ENCODE data around the gene PDIK1L.

The PDIK1L gene

GRCh38 chr1:26160527-26161414, 49.1 kb downstream of the PDIK1L start:
- no peak for TF ChIP-seq CTCF (conservative IDR thresholded peaks at IDR 0.05)
- peak overlapping the region; percentile 71 for H3K27ac ChIP-seq

GRCh38 chr1:26161415-26162219, 50.0 kb downstream of the PDIK1L start:
- H3K27ac ChIP-seq: peak overlapping the region; percentile 71
- peak; percentile 63 for TF ChIP-seq CTCF (conservative IDR thresholded peaks at IDR 0.05)

GRCh38 chr1:26162220-26162709, 50.6 kb downstream of the PDIK1L start:
- H3K27ac ChIP-seq: peak overlapping the region; percentile 71
- no peak for TF ChIP-seq CTCF (conservative IDR thresholded peaks at IDR 0.05)

GRCh38 chr1:26163684-26164035, 52.0 kb downstream of the PDIK1L start:
- H3K27ac ChIP-seq: no peak overlapping the region
- TF ChIP-seq CTCF (conservative IDR thresholded peaks at IDR 0.05): no peak

GRCh38 chr1:26164036-26164860, 52.6 kb downstream of the PDIK1L start:
- H3K27ac ChIP-seq: peak overlapping the region; percentile 53; the same call in 1 of the 2 replicates
- peak; percentile 93 for TF ChIP-seq CTCF (conservative IDR thresholded peaks at IDR 0.05)

GRCh38 chr1:26164861-26165842, 53.5 kb downstream of the PDIK1L start:
- H3K27ac ChIP-seq: no peak overlapping the region
- TF ChIP-seq CTCF (conservative IDR thresholded peaks at IDR 0.05): no peak
